HepG2 (cell line): ENCODE results near the gene PRSS8. TPM values are rescaled to one million over a fixed set of nuclear protein-coding genes. Genes with fewer than 3 reads are reported as not detected.

Source experiments
- ATAC-seq: fragments of 200-7000 bp; cut with Tn5 transposase; 3 replicates; pipeline ENCODE4 v1.9.1; 2020; ENCODE audit warnings: mild to moderate bottlenecking, moderate library complexity
- BruUV-seq: library from RNA; stranded (reverse); fragments of 400-500 nt; replicated peaks from 2 replicates; lab custom pipeline; 2021; lab: Mats Ljungman, UMichigan
- CTCF ChIA-PET: fragments of 300-600 bp; formaldehyde crosslinking; extraction: SDS; loops from one replicate; lab custom pipeline; 2021; ENCODE audit warnings: low total read pairs, inconsistent platforms, low intra/inter-chr PET ratio; lab: Yijun Ruan, JAX
- POLR2A ChIA-PET: fragments of 350-600 bp; sonication (Branson Sonifier 250); formaldehyde crosslinking; loops from one replicate; lab custom pipeline; 2020; ENCODE audit warnings: antibody characterized with exemption, inconsistent platforms; lab: Yijun Ruan, JAX
- DNase-seq: peaks from one replicate; pipeline ENCODE4 v3.0.0-alpha.2; 2015; ENCODE audit warnings: low spot score
- FAIRE-seq: peaks from 3 replicates; lab custom pipeline; 2011; peaks lifted over from hg19 to GRCh38; lab: Jason Lieb, UNC
- H2AFZ ChIP-seq: one replicate; pipeline ENCODE4 v1.6.1; 2011; ENCODE audit warnings: low read length, inconsistent platforms
- H3K27ac ChIP-seq: fragments of 300-600 bp; 3 replicates; pipeline ENCODE4 v1.8.0; 2011; ENCODE audit warnings: mixed run types, mild to moderate bottlenecking, mixed read lengths, low read length, inconsistent platforms; ENCODE audit not compliant: insufficient read depth; ENCODE audit errors: extremely low read length
- H3K27me3 ChIP-seq, 2 experiments: fragments of 200-600 bp in 1 of 2; 2 replicates in 1 of 2; 3 replicates in 1 of 2; pipeline versions ENCODE4 v1.6.0 to v1.8.0; 2011; ENCODE audit warnings: low read length in 2 of 2, mild to moderate bottlenecking in 2 of 2, moderate library complexity in 2 of 2, inconsistent platforms in 1 of 2; ENCODE audit not compliant: insufficient read depth in 2 of 2, control insufficient read depth in 1 of 2
- H3K36me3 ChIP-seq, 2 experiments: fragments of 200-600 bp in 1 of 2; replicated peaks in 1 of 2; 2 replicates in 1 of 2; 3 replicates in 1 of 2; pipeline versions ENCODE4 v1.5.1 to v1.8.0; 2011; ENCODE audit warnings: low read length in 2 of 2, inconsistent platforms in 1 of 2; ENCODE audit not compliant: insufficient read depth in 2 of 2, control insufficient read depth in 1 of 2
- H3K4me1 ChIP-seq: 2 replicates; pipeline ENCODE4 v1.5.1; 2012; ENCODE audit warnings: low read length, inconsistent platforms; ENCODE audit not compliant: insufficient read depth
- H3K4me2 ChIP-seq: 2 replicates; pipeline ENCODE4 v1.6.0; 2011; ENCODE audit warnings: low read depth, low read length, inconsistent platforms
- H3K4me3 ChIP-seq, 3 experiments: fragments of 200-600 bp in 1 of 3; sonication (generic), shearing (Covaris generic) in 1 of 3; replicated peaks in 1 of 3; 2 replicates each; pipeline ENCODE4 v1.5.1; 2011 to 2016; ENCODE audit warnings: low read length in 3 of 3, inconsistent platforms in 2 of 3, low read depth in 2 of 3, mild to moderate bottlenecking in 2 of 3, control low read depth in 1 of 3, mixed read lengths in 1 of 3; ENCODE audit not compliant: insufficient read depth in 1 of 3
- H3K79me2 ChIP-seq: one replicate; pipeline ENCODE4 v1.6.1; 2011; ENCODE audit warnings: low read length, inconsistent platforms; ENCODE audit not compliant: insufficient read depth
- H3K9ac ChIP-seq: 2 replicates; pipeline ENCODE4 v1.6.0; 2011; ENCODE audit warnings: mild to moderate bottlenecking, low read depth, low read length, inconsistent platforms; ENCODE audit not compliant: insufficient read depth
- H3K9me3 ChIP-seq: 2 replicates; pipeline ENCODE4 v1.5.1; 2012; ENCODE audit warnings: mild to moderate bottlenecking, low read length
- H4K20me1 ChIP-seq: 2 replicates; pipeline ENCODE4 v1.6.0; 2011; ENCODE audit warnings: inconsistent platforms, mild to moderate bottlenecking, low read length, moderate library complexity; ENCODE audit not compliant: insufficient read depth
- CENPT ChIP-seq: sonication (generic); formaldehyde crosslinking; IDR thresholded peaks from 2 replicates; pipeline ENCODE4 v1.8.0; 2022; ENCODE audit warnings: low read depth, mild to moderate bottlenecking, moderate library complexity, missing genetic modification reagents
- HDAC6 ChIP-seq: fragments of 200-600 bp; sonication (generic); IDR thresholded peaks from 2 replicates; pipeline ENCODE4 v1.7.0; 2017; ENCODE audit warnings: mild to moderate bottlenecking, antibody characterized with exemption, low read length, low read depth
- KMT2A ChIP-seq: sonication (generic); formaldehyde crosslinking; IDR thresholded peaks from 2 replicates; pipeline ENCODE4 v1.4.0; 2020; ENCODE audit warnings: missing genetic modification reagents
- MATR3 ChIP-seq: sonication (generic); formaldehyde crosslinking; IDR thresholded peaks from 2 replicates; pipeline ENCODE4 v1.4.0; 2020; ENCODE audit warnings: missing genetic modification reagents
- NCOA2 ChIP-seq: sonication (generic); formaldehyde crosslinking; IDR thresholded peaks from 2 replicates; pipeline ENCODE4 v1.8.0; 2022; ENCODE audit warnings: inconsistent platforms
- NR2C2 ChIP-seq: sonication (generic); formaldehyde crosslinking; IDR thresholded peaks from 2 replicates; pipeline ENCODE4 v1.4.0; 2020; ENCODE audit warnings: missing genetic modification reagents, mild to moderate bottlenecking, moderate library complexity, borderline replicate concordance
- PHF20 ChIP-seq: sonication (generic); formaldehyde crosslinking; IDR thresholded peaks from 2 replicates; pipeline ENCODE4 v1.5.0; 2020; ENCODE audit warnings: mild to moderate bottlenecking, missing genetic modification reagents
- REPIN1 ChIP-seq: sonication (generic); formaldehyde crosslinking; IDR thresholded peaks from 2 replicates; pipeline ENCODE4 v1.8.0; 2022; ENCODE audit warnings: missing genetic modification reagents, low read depth, mild to moderate bottlenecking, borderline replicate concordance
- SMAD9 ChIP-seq: sonication (generic); formaldehyde crosslinking; IDR thresholded peaks from 2 replicates; pipeline ENCODE4 v1.5.1; 2020; ENCODE audit warnings: mild to moderate bottlenecking, missing genetic modification reagents
- SMARCC2 ChIP-seq: fragments of 450-650 bp; IDR thresholded peaks from 2 replicates; pipeline ENCODE4 v1.6.1; 2017; ENCODE audit warnings: antibody characterized with exemption, mild to moderate bottlenecking
- ZFP1 ChIP-seq: IDR thresholded peaks from 2 replicates; pipeline ENCODE4 v1.6.1; 2016
- ZFYVE20 ChIP-seq: sonication (generic); formaldehyde crosslinking; IDR thresholded peaks from 2 replicates; pipeline ENCODE4 v1.8.0; 2023; ENCODE audit warnings: low read depth, mild to moderate bottlenecking, moderate library complexity, missing genetic modification reagents, borderline replicate concordance
- ZKSCAN5 ChIP-seq: sonication (generic); formaldehyde crosslinking; IDR thresholded peaks from 2 replicates; pipeline ENCODE4 v1.5.1; 2020; ENCODE audit warnings: mild to moderate bottlenecking, missing genetic modification reagents
- ZMAT3 ChIP-seq: sonication (generic); formaldehyde crosslinking; conservative IDR thresholded peaks from 2 replicates; pipeline ENCODE4 v1.7.0; 2021; ENCODE audit warnings: missing genetic modification reagents
- ZNF331 ChIP-seq: sonication (generic); formaldehyde crosslinking; IDR thresholded peaks from 2 replicates; pipeline ENCODE4 v1.4.0; 2020; ENCODE audit warnings: missing genetic modification reagents
- ZNF556 ChIP-seq: sonication (generic); formaldehyde crosslinking; IDR thresholded peaks from 2 replicates; pipeline ENCODE4 v1.4.0; 2020; ENCODE audit warnings: mild to moderate bottlenecking, missing genetic modification reagents, borderline replicate concordance
- ZNF557 ChIP-seq: sonication (generic); formaldehyde crosslinking; IDR thresholded peaks from 2 replicates; pipeline ENCODE4 v1.4.0; 2020; ENCODE audit warnings: missing genetic modification reagents
- WGBS: methylation state at CpG from one replicate; pipeline ENCODE4 v1.1.6; 2017; ENCODE audit warnings: low lambda C conversion rate; 5-methylcytosine and 5-hydroxymethylcytosine counted together
- in situ Hi-C: cut with HindIII; loops from 2 replicates; pipeline ENCODE4 v1.10.0; 2017; ENCODE audit warnings: low pct_unique_long_range_greater_than_20kb; ENCODE audit not compliant: extremely low pct_ligation_motif_present
- intact Hi-C: fragments of 100-400 bp; cut with micrococcal nuclease; formaldehyde crosslinking; loops from one replicate; pipeline ENCODE4 v1.10.0; 2022; ENCODE audit not compliant: unreplicated experiment
- polyA plus RNA-seq, 8 experiments: library from polyadenylated mRNA; depleted of rRNA in 3 of 8; stranded (reverse) in 7 of 8; unstranded in 1 of 8; fragments of >200 nt; fragmentation: Illumina TruSeq in 4 of 8; extraction: Trizol in 4 of 8; gene quantifications; 2 replicates each; pipeline versions ENCODE4 v1.2.1 to v1.2.3, GENCODE V29; 2011 to 2016; ENCODE audit warnings: low read depth in 4 of 8, missing spikeins in 1 of 8, mixed read lengths in 1 of 8; ENCODE audit not compliant: insufficient read depth in 1 of 8
- total RNA-seq, 5 experiments: library from RNA; depleted of rRNA; stranded (reverse); fragments of >200 nt; fragmentation: Illumina TruSeq; extraction: Trizol; gene quantifications; 2 replicates each; pipeline ENCODE4 v1.2.3, GENCODE V29; 2016; ENCODE audit warnings: low read depth in 1 of 5
- TF ChIP-seq, protein P1 (sequence below): sonication (generic); formaldehyde crosslinking; IDR thresholded peaks from 2 replicates; pipeline ENCODE4 v1.5.0; 2020; ENCODE audit warnings: mild to moderate bottlenecking, missing genetic modification reagents
- TF ChIP-seq, protein P2 (sequence below): sonication (generic); formaldehyde crosslinking; IDR thresholded peaks from 2 replicates; pipeline ENCODE4 v1.4.0; 2020; ENCODE audit warnings: mild to moderate bottlenecking, missing genetic modification reagents
- TF ChIP-seq, protein P3 (sequence below): IDR thresholded peaks from 2 replicates; pipeline ENCODE4 v1.6.1; 2016; ENCODE audit warnings: missing compliant biosample characterization, missing genetic modification reagents, borderline replicate concordance
- TF ChIP-seq, protein P4 (sequence below): sonication (generic); formaldehyde crosslinking; IDR thresholded peaks from 2 replicates; pipeline ENCODE4 v1.5.0; 2020; ENCODE audit warnings: missing genetic modification reagents

The PRSS8 gene
- total and polyA plus RNA-seq, 2 of the 13 experiments (the other 11 are each of a cell fraction or from before 2014, with no cell fraction given) = 2.6 to 7.2 TPM

DNA sequence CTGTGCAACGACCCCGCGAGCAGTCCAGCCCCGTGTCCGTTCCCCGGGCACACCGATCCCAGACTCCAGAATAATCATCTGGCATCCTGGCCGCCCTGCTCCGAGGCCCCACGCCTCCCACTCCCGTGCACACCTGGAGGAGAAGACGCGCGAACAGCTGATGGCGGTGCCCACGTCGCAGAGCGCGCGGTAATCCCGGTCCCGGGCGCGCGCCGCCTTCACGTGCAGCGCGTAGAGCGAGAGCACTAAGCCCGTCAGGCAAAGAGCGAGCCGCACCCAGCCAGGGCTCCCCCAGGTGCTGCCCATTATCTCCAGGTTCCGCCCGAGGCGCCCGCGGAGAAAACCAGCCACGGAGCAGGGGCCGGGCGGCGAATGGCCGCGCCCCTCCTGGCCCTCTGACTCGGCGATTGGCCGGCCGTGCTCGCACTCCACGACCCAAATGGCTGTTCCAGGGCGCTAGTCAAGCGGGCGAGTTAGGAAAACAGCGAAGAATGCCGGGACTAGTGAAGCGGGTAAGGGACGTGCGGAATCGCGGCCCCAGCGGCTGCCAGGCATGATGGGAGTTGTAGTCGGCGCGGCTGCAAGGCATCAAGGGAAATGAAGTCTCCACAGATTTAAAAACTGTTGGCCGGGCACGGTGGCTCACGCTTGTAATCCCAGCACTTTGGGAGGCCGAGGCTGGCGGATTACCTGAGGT, 41.0 kb downstream of the PRSS8 start, which contains the start of gene VKORC1:
Gene VKORC1, minus strand, starts transcription at position 374 of the 697 bp plus-strand sequence. Its CDS starts 68 bp downstream, at position 306.
- WGBS = under 1% methylated on average over 47 of the region's 69 CpGs
- intact Hi-C loops = loop anchor here (1.0 to 10.0 kb wide), 5 partner anchors 20 to 348 kb away; partner anchors contain the start of genes SETD1A, STX4, ZNF646 and ZNF668
- in situ Hi-C loops = no loop called here
- ChIA-PET POLR2A (interaction anchor here (0.7 to 5.0 kb wide), 10 partner anchors 21 to 373 kb away, joined by 3 to 49 read pairs (median 10); partner anchors contain the start of genes HSD3B7, KAT8, ZNF646 and ZNF668), CTCF (interaction anchor here (2.5 to 2.9 kb wide), 2 partner anchors 109 to 141 kb away, joined by 8 to 25 read pairs; partner anchors contain the start of gene HSD3B7)
- DNase-seq (peak; percentile 98), FAIRE-seq (peak; percentile 95), ATAC-seq (peak; percentile 95)
- peak within 1 kb of the TSS; percentile 94 for H3K9ac ChIP-seq
- H3K36me3 ChIP-seq = peaks cover 9 to 28% of the 10 kb centered on the region in 2 experiments
- H3K27me3 ChIP-seq = no peaks in the 10 kb centered on the region; a peak in 1 of 5 replicates
- H3K27ac ChIP-seq = peak within 1 kb of the TSS; percentile 84
- BruUV-seq = no TSS peak
- peaks cover 27% of the 10 kb centered on the region for H3K4me1 ChIP-seq
- peak within 1 kb of the TSS; percentile 99 for H3K4me2 ChIP-seq
- H3K79me2 ChIP-seq = peaks cover 33% of the 10 kb centered on the region
- H2AFZ ChIP-seq = no peak within 1 kb of the TSS
- no peaks in the 10 kb centered on the region for H3K9me3 ChIP-seq
- H4K20me1 ChIP-seq = peaks cover 12% of the 10 kb centered on the region
- peak within 1 kb of the TSS; percentile 80 to 100 (median 82) for H3K4me3 ChIP-seq
- TF ChIP-seq NCOA2 (CRISPR knock-in tag) (0 out of 2 replicates have a peak, but pooled peaks have one; percentile 25), PHF20 (no peak; the same call in none of the 2 replicates), ZNF556 (CRISPR knock-in tag) (peak; percentile 36; the same call in 1 of the 2 replicates), ZNF331 (CRISPR knock-in tag) (peak; percentile 31; the same call in 1 of the 2 replicates), HDAC6 (no peak), KMT2A (CRISPR knock-in tag) (peak; percentile 79), ZNF557 (no peak; the same call in none of the 2 replicates), ZFP1 (CRISPR knock-in tag) (0 out of 2 replicates have a peak, but pooled peaks have one; percentile 11), ZFYVE20 (CRISPR knock-in tag) (peak; percentile 60; the same call in 1 of the 2 replicates), ZKSCAN5 (0 out of 2 replicates have a peak, but pooled peaks have one; percentile 1), NR2C2 (CRISPR knock-in tag) (peak; percentile 83; the same call in 1 of the 2 replicates), SMARCC2 (no peak), REPIN1 (peak; percentile 70), MATR3 (no peak), SMAD9 (CRISPR knock-in tag) (no peak), CENPT (CRISPR knock-in tag) (peak; percentile 64; the same call in 1 of the 2 replicates), ZMAT3 (CRISPR knock-in tag) (peak; percentile 80; the same call in 1 of the 2 replicates)
- TF ChIP-seq, protein P1, sequence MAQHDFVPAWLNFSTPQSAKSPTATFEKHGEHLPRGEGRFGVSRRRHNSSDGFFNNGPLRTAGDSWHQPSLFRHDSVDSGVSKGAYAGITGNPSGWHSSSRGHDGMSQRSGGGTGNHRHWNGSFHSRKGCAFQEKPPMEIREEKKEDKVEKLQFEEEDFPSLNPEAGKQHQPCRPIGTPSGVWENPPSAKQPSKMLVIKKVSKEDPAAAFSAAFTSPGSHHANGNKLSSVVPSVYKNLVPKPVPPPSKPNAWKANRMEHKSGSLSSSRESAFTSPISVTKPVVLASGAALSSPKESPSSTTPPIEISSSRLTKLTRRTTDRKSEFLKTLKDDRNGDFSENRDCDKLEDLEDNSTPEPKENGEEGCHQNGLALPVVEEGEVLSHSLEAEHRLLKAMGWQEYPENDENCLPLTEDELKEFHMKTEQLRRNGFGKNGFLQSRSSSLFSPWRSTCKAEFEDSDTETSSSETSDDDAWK = no peak
- TF ChIP-seq, protein P2, sequence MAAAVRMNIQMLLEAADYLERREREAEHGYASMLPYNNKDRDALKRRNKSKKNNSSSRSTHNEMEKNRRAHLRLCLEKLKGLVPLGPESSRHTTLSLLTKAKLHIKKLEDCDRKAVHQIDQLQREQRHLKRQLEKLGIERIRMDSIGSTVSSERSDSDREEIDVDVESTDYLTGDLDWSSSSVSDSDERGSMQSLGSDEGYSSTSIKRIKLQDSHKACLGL (CRISPR knock-in tag) = peak; percentile 93
- TF ChIP-seq, protein P3, sequence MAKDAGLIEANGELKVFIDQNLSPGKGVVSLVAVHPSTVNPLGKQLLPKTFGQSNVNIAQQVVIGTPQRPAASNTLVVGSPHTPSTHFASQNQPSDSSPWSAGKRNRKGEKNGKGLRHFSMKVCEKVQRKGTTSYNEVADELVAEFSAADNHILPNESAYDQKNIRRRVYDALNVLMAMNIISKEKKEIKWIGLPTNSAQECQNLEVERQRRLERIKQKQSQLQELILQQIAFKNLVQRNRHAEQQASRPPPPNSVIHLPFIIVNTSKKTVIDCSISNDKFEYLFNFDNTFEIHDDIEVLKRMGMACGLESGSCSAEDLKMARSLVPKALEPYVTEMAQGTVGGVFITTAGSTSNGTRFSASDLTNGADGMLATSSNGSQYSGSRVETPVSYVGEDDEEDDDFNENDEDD (CRISPR knock-in tag) = peak; percentile 89
- TF ChIP-seq, protein P4, sequence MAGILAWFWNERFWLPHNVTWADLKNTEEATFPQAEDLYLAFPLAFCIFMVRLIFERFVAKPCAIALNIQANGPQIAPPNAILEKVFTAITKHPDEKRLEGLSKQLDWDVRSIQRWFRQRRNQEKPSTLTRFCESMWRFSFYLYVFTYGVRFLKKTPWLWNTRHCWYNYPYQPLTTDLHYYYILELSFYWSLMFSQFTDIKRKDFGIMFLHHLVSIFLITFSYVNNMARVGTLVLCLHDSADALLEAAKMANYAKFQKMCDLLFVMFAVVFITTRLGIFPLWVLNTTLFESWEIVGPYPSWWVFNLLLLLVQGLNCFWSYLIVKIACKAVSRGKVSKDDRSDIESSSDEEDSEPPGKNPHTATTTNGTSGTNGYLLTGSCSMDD (CRISPR knock-in tag) = no peak
